ENCODE measurements around the gene TIAM2. TPM values are rescaled to one million over a fixed set of nuclear protein-coding genes. Genes with fewer than 3 reads are reported as not detected.

The TIAM2 gene
- total RNA-seq, 6 donors from 2014 or later, result 5.6 to 25.1 (median 7.7) TPM

GRCh38 chr6:155244434-155244833 is 249.3 kb downstream of the TIAM2 start:
- no peak overlapping the region for H3K27ac ChIP-seq
- H3K9me3 ChIP-seq, result no peaks in the 10 kb centered on the region
- ATAC-seq (ENCODE audit: low FRiP score in 2 of 2), result no peak
- no peaks in the 10 kb centered on the region for H3K36me3 ChIP-seq
- no peak for TF ChIP-seq POLR2A (IDR thresholded peaks at IDR 0.05)
- TF ChIP-seq, protein P1, sequence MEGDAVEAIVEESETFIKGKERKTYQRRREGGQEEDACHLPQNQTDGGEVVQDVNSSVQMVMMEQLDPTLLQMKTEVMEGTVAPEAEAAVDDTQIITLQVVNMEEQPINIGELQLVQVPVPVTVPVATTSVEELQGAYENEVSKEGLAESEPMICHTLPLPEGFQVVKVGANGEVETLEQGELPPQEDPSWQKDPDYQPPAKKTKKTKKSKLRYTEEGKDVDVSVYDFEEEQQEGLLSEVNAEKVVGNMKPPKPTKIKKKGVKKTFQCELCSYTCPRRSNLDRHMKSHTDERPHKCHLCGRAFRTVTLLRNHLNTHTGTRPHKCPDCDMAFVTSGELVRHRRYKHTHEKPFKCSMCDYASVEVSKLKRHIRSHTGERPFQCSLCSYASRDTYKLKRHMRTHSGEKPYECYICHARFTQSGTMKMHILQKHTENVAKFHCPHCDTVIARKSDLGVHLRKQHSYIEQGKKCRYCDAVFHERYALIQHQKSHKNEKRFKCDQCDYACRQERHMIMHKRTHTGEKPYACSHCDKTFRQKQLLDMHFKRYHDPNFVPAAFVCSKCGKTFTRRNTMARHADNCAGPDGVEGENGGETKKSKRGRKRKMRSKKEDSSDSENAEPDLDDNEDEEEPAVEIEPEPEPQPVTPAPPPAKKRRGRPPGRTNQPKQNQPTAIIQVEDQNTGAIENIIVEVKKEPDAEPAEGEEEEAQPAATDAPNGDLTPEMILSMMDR (IDR thresholded peaks at IDR 0.05), result no peak
- TF ChIP-seq EP300 (IDR thresholded peaks at IDR 0.05), result no peak
- TF ChIP-seq POLR2AphosphoS5 (IDR thresholded peaks at IDR 0.05), result no peak
- peaks cover 0 to 11% (median 0%) of the 10 kb centered on the region in 4 donors for H3K4me1 ChIP-seq
- no peak overlapping the region for H3K4me3 ChIP-seq
- WGBS, 2 donors, result 81 to 93% methylated on average over 4 of the region's 4 CpGs
- DNase-seq, result no peak
- no peaks in the 10 kb centered on the region for H3K27me3 ChIP-seq

- H3K27me3 ChIP-seq, result no peaks in the 10 kb centered on the region
- ATAC-seq (ENCODE audit: low FRiP score in 2 of 2), result no peak
- H3K27ac ChIP-seq, result no peak overlapping the region
- TF ChIP-seq POLR2AphosphoS5 (IDR thresholded peaks at IDR 0.05) (no peak), EP300 (IDR thresholded peaks at IDR 0.05) (no peak), POLR2A (IDR thresholded peaks at IDR 0.05) (no peak)
- TF ChIP-seq, protein P1 (IDR thresholded peaks at IDR 0.05), result no peak
- H3K36me3 ChIP-seq, result no peaks in the 10 kb centered on the region
- no peaks in the 10 kb centered on the region for H3K9me3 ChIP-seq
- no peak for DNase-seq
- no peak overlapping the region for H3K4me3 ChIP-seq
- WGBS, 2 donors, result 86 to 94% methylated on average over 7 of the region's 7 CpGs
- peaks cover 0 to 11% (median 0%) of the 10 kb centered on the region in 4 donors for H3K4me1 ChIP-seq
These were observed 250.1 kb downstream of the TIAM2 start for GRCh38 chr6:155245193-155245592.

DNA sequence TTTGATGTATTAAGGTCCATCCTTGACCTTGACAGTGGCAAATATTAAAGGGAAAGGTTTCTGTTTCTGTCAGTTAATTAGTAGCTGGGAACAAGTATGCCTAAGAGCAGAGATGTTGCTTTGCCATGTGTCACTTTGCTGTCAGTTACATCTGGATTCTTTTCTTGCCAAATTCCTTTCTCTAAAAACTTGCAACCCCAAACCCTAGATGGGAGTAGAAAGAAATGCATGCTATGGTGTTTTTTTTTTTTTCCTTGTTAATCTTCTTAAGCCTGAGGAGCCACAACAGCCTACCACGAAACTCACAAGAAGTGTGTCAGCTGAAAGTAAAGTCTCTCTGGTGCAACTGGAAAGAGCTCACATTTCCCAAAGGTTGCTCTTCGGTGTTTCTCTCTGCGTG is 250.7 kb downstream of the TIAM2 start:
- peaks cover 0 to 11% (median 0%) of the 10 kb centered on the region in 4 donors for H3K4me1 ChIP-seq

DNA sequence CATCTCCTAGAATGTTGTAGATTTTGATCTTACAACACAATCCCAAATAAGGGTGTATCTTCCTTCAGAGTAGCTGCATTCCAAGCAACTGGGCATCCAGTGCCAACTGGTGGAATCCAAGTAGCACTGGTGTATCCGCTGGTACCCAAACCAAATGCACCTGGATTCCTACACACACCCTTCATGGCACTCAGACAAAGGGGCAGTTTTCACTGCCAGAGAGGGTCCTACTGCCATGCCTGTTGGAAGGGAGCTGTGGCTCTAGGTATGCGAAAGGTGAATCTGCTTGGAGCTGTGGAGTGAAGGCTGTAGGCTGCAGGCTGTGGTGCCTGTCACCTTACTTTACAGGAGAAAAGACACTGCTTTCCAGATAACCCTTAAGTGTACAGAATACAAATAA is 251.7 kb downstream of the TIAM2 start:
- H3K4me1 ChIP-seq, result peaks cover 0 to 11% (median 0%) of the 10 kb centered on the region in 4 donors
- no peak overlapping the region for H3K4me3 ChIP-seq
- no peak for ATAC-seq (ENCODE audit: low FRiP score in 2 of 2)
- H3K27ac ChIP-seq, result peak overlapping the region in 1 of 4 donors; percentile 72
- no peaks in the 10 kb centered on the region for H3K27me3 ChIP-seq
- no peak for DNase-seq
- H3K36me3 ChIP-seq, result no peaks in the 10 kb centered on the region
- WGBS, 2 donors, result 93 to 100% methylated on average over 2 of the region's 2 CpGs
- TF ChIP-seq POLR2A (IDR thresholded peaks at IDR 0.05) (no peak), EP300 (IDR thresholded peaks at IDR 0.05) (no peak), POLR2AphosphoS5 (IDR thresholded peaks at IDR 0.05) (no peak)
- TF ChIP-seq, protein P1 (IDR thresholded peaks at IDR 0.05), result no peak
- H3K9me3 ChIP-seq, result no peaks in the 10 kb centered on the region

More for the DNA sequence above, 250.7 kb downstream of the TIAM2 start:
- no peak for ATAC-seq (ENCODE audit: low FRiP score in 2 of 2)
- DNase-seq, result no peak
- Histone ChIP-seq H3K27ac (no peak overlapping the region), H3K4me3 (no peak overlapping the region), H3K27me3 (no peaks in the 10 kb centered on the region), H3K36me3 (no peaks in the 10 kb centered on the region), H3K9me3 (no peaks in the 10 kb centered on the region)
- no peak for TF ChIP-seq EP300 (IDR thresholded peaks at IDR 0.05)
- no peak for TF ChIP-seq POLR2AphosphoS5 (IDR thresholded peaks at IDR 0.05)
- TF ChIP-seq, protein P1 (IDR thresholded peaks at IDR 0.05), result no peak
- TF ChIP-seq POLR2A (IDR thresholded peaks at IDR 0.05), result no peak
- WGBS, 2 donors, result 72 to 86% methylated on average over 3 of the region's 3 CpGs

DNA sequence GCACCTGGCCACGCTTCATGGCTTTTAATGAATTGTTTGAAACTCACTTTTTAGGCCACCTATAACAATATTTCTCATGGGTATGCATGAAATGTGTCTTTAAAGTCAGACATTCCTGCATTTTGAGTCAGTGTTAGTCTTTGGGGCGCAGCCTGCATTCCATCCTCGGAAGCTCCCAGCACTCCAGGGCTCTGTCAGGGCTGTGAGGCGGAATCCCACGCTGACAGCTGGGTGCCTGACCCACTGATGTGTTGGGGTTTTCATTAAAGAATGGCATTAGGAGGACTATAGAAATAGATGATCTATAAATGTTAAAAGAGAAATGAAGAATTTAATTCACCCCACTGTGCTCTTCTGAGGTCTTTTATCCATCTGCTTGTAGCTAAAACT is 252.5 kb downstream of the TIAM2 start:
- TF ChIP-seq, protein P1 (IDR thresholded peaks at IDR 0.05), result no peak
- TF ChIP-seq POLR2A (IDR thresholded peaks at IDR 0.05) (no peak), EP300 (IDR thresholded peaks at IDR 0.05) (no peak), POLR2AphosphoS5 (IDR thresholded peaks at IDR 0.05) (no peak)
- Histone ChIP-seq H3K27me3 (no peaks in the 10 kb centered on the region), H3K27ac (peak overlapping the region in 2 of 4 donors; percentile 68 to 72), H3K4me3 (no peak overlapping the region), H3K9me3 (no peaks in the 10 kb centered on the region), H3K4me1 (peaks cover 0 to 11% (median 0%) of the 10 kb centered on the region in 4 donors), H3K36me3 (peaks cover 0 to 3% (median 0%) of the 10 kb centered on the region in 4 donors)
- DNase-seq (no peak), ATAC-seq (ENCODE audit: low FRiP score in 2 of 2) (peak; percentile 16 to 45)
- WGBS, 2 donors, result 55 to 87% methylated on average over 5 of the region's 5 CpGs

All from upper lobe of left lung (tissue), 6 donors.